GM12878 (cell line): ENCODE results near the gene ERC1.

Experiments
- EZH2 ChIP-seq: IDR thresholded peaks from 2 replicates; pipeline ENCODE4 v1.6.1; 2012; ENCODE audit warnings: low read depth, mild to moderate bottlenecking, control low read depth, inconsistent platforms, low read length, borderline replicate concordance; ENCODE audit not compliant: control insufficient read depth
- ZBED1 ChIP-seq: IDR thresholded peaks from 2 replicates; pipeline ENCODE4 v1.6.1; 2016; ENCODE audit warnings: borderline replicate concordance

- TF ChIP-seq EZH2 (no peak), ZBED1 (peak; percentile 60; the same call in 1 of the 2 replicates)
These were observed 542.7 kb downstream of the ERC1 start for GRCh38 chr12:1533602-1534304.
